HG03439 (cell line): ENCODE data around the gene CDC16.
A peak's percentile ranks its signal among the peaks of the same experiment; 100 is the strongest.
"Not testable (repeated sequence)": the region's sequence is repeated elsewhere in the genome, so short reads cannot be mapped to it uniquely, and the experiment has no call there.

Source experiments
- ATAC-seq: cut with Tn5 transposase; IDR thresholded peaks from one replicate; pipeline ENCODE4 v1.9.1; 2021; ENCODE audit warnings: mild to moderate bottlenecking, moderate library complexity; ENCODE audit not compliant: unreplicated experiment

Gene CDC16

GRCh38 chr13:114261328-114261965, 26.8 kb downstream of the CDC16 start:
- ATAC-seq, result no peak

- ATAC-seq, result no peak
These were observed 28.9 kb downstream of the CDC16 start for GRCh38 chr13:114263578-114263977.

- not testable (repeated sequence) for ATAC-seq
These were observed 29.6 kb downstream of the CDC16 start for GRCh38 chr13:114264313-114264712.

- ATAC-seq, result no peak
These were observed 30.4 kb downstream of the CDC16 start for GRCh38 chr13:114264886-114265611.

- no peak for ATAC-seq
These were observed 31.5 kb downstream of the CDC16 start for GRCh38 chr13:114266241-114266640.

- ATAC-seq, result no peak
These were observed 33.9 kb downstream of the CDC16 start for GRCh38 chr13:114268344-114269280.

GRCh38 chr13:114269281-114269770, 34.6 kb downstream of the CDC16 start:
- no peak for ATAC-seq

GRCh38 chr13:114272977-114273376, 38.3 kb downstream of the CDC16 start:
- ATAC-seq, result no peak

- no peak for ATAC-seq
These were observed 40.6 kb downstream of the CDC16 start for GRCh38 chr13:114275304-114275703.

- no peak for ATAC-seq
These were observed 44.4 kb downstream of the CDC16 start for GRCh38 chr13:114279146-114279545.

- no peak for ATAC-seq
These were observed 45.2 kb downstream of the CDC16 start for GRCh38 chr13:114279758-114280355.

- ATAC-seq, result peak; percentile 64
These were observed 46.8 kb downstream of the CDC16 start, which contains the start of gene UPF3A for GRCh38 chr13:114281351-114282040. Gene UPF3A (plus strand): TSS chr13:114281601. CDS start chr13:114281640, 39 bp downstream.

- ATAC-seq, result peak; percentile 52
These were observed 47.5 kb downstream of the CDC16 start for GRCh38 chr13:114282041-114282670.

GRCh38 chr13:114283576-114283975, 48.9 kb downstream of the CDC16 start:
- ATAC-seq, result no peak

GRCh38 chr13:114284680-114285079, 50.0 kb downstream of the CDC16 start:
- ATAC-seq, result no peak

GRCh38 chr13:114285166-114285808, 50.6 kb downstream of the CDC16 start:
- ATAC-seq, result no peak

- ATAC-seq, result no peak
These were observed 52.1 kb downstream of the CDC16 start for GRCh38 chr13:114286808-114287207.

GRCh38 chr13:114288157-114288591, 53.5 kb downstream of the CDC16 start:
- no peak for ATAC-seq

- no peak for ATAC-seq
These were observed 61.8 kb downstream of the CDC16 start for GRCh38 chr13:114296448-114296847.
